Measurements from ENCODE around the gene B4GALNT3.

- TF ChIP-seq EZH2 (IDR thresholded peaks at IDR 0.05) (no peak), POLR2AphosphoS5 (IDR thresholded peaks at IDR 0.05; ENCODE audit: borderline replicate concordance, low read depth, low read length) (no peak)
Measured at GRCh38 chr12:571795-572531, 112.2 kb downstream of the B4GALNT3 start.

Data from SK-N-MC (cell line).